PFSK-1 (cell line): ENCODE results near the gene FOXF2.

Experiments
- FOXP2 ChIP-seq: optimal IDR thresholded peaks from 2 replicates; pipeline ENCODE3; 2011; ENCODE audit warnings: borderline replicate concordance, control low read depth, inconsistent platforms; ENCODE audit not compliant: insufficient read depth; ENCODE audit errors: extremely low read length, extremely low read depth
- POLR2AphosphoS5 ChIP-seq: IDR thresholded peaks from 2 replicates; pipeline ENCODE4 v1.6.1; 2012; ENCODE audit warnings: low read depth, mild to moderate bottlenecking, control low read depth, low read length, moderate library complexity
- SIN3A ChIP-seq: IDR thresholded peaks from 2 replicates; pipeline ENCODE4 v1.6.1; 2012; ENCODE audit warnings: mild to moderate bottlenecking, low read length, moderate library complexity, borderline replicate concordance; ENCODE audit not compliant: insufficient read depth
- TAF1 ChIP-seq: IDR thresholded peaks from 2 replicates; pipeline ENCODE4 v1.6.1; 2012; ENCODE audit warnings: low read length, control low read depth, borderline replicate concordance; ENCODE audit not compliant: insufficient read depth
- TF ChIP-seq, protein P1 (sequence below), 2 experiments: IDR thresholded peaks; 2 replicates each; pipeline versions ENCODE4 v1.6.1 to v1.8.0; 2011 to 2012; ENCODE audit warnings: low read depth in 2 of 2, low read length in 2 of 2, control low read depth in 1 of 2, inconsistent platforms in 1 of 2, mild to moderate bottlenecking in 1 of 2, moderate library complexity in 1 of 2; ENCODE audit not compliant: insufficient read depth in 1 of 2

FOXF2 gene

GRCh38 chr6:1386038-1386709 is 3.2 kb upstream of the FOXF2 start:
- no peak for TF ChIP-seq POLR2AphosphoS5
- TF ChIP-seq TAF1: no peak
- TF ChIP-seq FOXP2: no peak
- no peak for TF ChIP-seq SIN3A
- TF ChIP-seq, protein P1, sequence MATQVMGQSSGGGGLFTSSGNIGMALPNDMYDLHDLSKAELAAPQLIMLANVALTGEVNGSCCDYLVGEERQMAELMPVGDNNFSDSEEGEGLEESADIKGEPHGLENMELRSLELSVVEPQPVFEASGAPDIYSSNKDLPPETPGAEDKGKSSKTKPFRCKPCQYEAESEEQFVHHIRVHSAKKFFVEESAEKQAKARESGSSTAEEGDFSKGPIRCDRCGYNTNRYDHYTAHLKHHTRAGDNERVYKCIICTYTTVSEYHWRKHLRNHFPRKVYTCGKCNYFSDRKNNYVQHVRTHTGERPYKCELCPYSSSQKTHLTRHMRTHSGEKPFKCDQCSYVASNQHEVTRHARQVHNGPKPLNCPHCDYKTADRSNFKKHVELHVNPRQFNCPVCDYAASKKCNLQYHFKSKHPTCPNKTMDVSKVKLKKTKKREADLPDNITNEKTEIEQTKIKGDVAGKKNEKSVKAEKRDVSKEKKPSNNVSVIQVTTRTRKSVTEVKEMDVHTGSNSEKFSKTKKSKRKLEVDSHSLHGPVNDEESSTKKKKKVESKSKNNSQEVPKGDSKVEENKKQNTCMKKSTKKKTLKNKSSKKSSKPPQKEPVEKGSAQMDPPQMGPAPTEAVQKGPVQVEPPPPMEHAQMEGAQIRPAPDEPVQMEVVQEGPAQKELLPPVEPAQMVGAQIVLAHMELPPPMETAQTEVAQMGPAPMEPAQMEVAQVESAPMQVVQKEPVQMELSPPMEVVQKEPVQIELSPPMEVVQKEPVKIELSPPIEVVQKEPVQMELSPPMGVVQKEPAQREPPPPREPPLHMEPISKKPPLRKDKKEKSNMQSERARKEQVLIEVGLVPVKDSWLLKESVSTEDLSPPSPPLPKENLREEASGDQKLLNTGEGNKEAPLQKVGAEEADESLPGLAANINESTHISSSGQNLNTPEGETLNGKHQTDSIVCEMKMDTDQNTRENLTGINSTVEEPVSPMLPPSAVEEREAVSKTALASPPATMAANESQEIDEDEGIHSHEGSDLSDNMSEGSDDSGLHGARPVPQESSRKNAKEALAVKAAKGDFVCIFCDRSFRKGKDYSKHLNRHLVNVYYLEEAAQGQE (IDR thresholded peaks at IDR 0.05; ENCODE audit: insufficient read depth in 1 of 2, low read depth in 2 of 2, low read length in 2 of 2): no peak

- TF ChIP-seq FOXP2: no peak
- no peak for TF ChIP-seq POLR2AphosphoS5
- no peak for TF ChIP-seq TAF1
- TF ChIP-seq, protein P1 (IDR thresholded peaks at IDR 0.05; ENCODE audit: insufficient read depth in 1 of 2, low read depth in 2 of 2, low read length in 2 of 2): no peak
- no peak for TF ChIP-seq SIN3A
These were observed 1.9 kb upstream of the FOXF2 start for GRCh38 chr6:1387538-1387875.

GRCh38 chr6:1387876-1388629 is 1.3 kb upstream of the FOXF2 start:
- no peak for TF ChIP-seq POLR2AphosphoS5
- no peak for TF ChIP-seq FOXP2
- no peak for TF ChIP-seq TAF1
- TF ChIP-seq, protein P1 (IDR thresholded peaks at IDR 0.05; ENCODE audit: insufficient read depth in 1 of 2, low read depth in 2 of 2, low read length in 2 of 2): no peak
- TF ChIP-seq SIN3A: no peak

DNA sequence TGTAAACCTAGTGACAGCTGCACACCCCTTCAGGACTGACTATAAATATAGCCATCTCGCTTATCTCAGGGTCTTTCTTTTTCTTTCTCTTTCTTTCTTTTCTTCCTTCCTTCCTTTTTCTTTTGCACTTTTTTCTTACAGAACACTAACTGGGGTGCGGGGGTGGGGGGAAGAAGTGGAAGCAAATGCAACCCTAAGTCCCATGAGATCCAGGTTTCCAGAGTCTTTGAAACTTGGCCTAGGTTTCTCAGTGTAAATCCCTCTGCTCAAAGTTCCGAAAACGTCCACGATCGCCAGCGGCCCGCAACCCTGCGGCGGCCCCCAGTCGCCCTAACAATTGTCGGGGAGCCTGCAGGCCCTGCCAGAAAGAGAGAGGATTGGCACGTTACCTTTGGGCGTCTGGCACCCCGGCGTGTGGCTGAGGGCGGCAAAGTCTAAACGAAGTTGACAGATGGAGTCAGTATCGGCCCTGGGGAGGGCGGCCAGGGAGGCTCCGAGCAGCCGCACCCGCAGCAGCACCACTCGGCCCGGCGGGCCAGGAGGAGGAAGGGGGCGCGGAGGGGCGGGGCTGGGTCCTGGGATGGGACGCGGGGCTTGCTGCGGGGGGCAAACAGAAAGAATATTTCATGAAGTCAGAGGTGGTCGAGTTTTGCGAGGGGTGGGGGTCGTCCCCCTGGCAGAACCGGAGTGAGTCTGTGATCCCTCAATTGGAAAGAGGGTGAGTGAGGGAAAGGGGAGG is 577 bp upstream of the FOXF2 start:
- TF ChIP-seq POLR2AphosphoS5 (no peak), SIN3A (no peak), FOXP2 (no peak), TAF1 (no peak)
- TF ChIP-seq, protein P1 (IDR thresholded peaks at IDR 0.05; ENCODE audit: insufficient read depth in 1 of 2, low read depth in 2 of 2, low read length in 2 of 2): no peak
